GM19240 (cell line): ENCODE data around the gene VWF.

Experiments used
- DNase-seq: peaks from one replicate; pipeline ENCODE4 v3.0.0; 2011; ENCODE audit warnings: low spot score; ENCODE audit not compliant: insufficient read length

Gene VWF

DNA sequence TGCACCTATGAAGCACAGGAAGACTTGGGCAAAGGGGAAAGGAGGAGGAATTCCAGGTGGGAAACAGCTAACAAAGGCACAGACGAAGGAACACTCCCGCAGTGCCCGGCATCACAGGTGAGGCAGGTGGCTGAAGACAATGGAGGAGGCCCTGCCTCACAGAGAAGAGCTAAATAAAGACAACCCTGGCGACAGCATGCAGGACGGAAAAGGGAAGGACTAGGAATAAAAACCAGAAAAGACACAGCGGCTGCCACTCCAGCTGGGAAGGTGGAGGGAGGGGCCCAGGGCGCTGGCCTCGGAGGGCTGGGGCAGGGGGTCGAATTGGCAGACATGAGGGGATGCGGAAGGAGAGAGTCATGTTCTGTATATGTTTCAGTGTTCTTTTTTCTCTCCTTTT, 136.4 kb downstream of the VWF start:
- DNase-seq = no peak

DNA sequence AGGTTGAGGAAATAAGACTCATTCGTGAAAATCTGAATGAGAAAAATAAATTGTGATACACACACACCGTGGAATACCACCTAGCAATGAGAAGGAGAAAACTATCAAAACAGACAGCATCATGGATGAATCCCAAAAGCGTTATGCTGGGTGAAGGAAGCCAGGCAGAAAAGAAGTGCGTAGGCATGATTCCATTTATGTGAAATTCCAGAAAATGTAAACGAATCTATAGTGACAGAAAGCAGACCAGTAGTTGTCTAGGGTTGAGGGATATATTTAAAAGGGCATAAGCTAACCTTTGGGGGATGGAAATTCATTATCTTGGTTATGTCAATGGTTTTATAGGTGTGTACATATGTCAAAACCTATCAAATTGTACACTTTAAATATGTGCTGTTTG, 136.9 kb downstream of the VWF start:
- no peak for DNase-seq

DNA sequence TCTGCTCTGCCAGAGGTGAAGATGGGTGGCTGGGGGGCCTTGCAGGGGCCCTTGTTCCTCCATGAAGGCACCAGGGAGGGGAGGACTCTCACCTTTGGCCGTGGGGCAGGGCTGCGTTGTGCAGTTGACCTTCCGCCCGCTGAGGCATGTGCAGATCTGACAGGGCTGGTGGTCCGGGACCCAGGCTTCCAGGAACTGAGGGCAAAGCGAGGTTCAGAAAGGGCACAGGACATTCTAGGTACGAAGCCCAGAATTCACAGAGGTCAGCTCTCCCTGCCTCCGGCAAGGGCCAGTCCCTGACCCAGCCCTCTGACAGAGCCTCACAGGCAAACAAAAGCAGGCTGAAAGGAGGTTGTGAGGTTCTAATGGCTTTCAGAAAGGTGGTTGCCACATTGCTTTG, 139.0 kb downstream of the VWF start:
- no peak for DNase-seq

DNA sequence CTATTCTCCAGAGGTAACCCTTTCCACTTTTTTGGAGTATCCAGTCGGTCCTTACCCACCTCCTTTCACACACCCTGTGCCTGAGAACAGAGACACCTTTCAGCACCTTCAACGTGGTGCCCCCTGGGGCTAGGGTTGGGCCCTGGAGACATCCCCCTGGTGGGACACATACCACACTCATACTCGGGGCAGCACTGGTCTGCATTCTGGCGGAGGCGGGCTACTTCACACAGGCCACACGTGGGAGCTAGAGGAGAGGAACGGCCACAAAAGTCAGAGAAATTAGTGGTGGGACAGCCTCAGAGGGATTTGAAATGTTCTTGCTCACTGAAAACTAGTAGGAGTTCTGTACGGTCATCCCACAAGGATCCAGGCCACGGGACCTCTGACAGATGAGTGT, 139.6 kb downstream of the VWF start:
- DNase-seq = no peak

- DNase-seq = no peak
These were observed 142.4 kb downstream of the VWF start for GRCh38 chr12:5982106-5982505.

DNA sequence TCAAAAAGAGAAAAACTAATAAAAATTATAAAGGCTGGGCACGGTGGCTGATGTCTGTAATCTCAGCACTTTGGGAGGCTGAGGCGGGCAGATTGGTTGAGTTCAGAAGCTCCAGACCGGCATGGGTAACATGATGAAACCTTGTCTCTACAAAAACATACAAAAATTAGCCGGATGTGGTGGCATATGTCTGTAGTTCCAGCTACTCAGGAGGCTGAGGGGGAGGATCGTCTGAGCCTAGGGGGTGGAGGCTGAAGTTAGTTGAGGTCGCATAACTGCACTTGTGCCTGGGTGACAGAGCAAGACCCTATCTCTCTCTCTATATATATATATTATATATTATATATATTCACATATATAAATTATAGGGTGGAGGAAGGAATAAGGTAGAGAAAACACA, 146.9 kb downstream of the VWF start:
- DNase-seq = no peak

DNA sequence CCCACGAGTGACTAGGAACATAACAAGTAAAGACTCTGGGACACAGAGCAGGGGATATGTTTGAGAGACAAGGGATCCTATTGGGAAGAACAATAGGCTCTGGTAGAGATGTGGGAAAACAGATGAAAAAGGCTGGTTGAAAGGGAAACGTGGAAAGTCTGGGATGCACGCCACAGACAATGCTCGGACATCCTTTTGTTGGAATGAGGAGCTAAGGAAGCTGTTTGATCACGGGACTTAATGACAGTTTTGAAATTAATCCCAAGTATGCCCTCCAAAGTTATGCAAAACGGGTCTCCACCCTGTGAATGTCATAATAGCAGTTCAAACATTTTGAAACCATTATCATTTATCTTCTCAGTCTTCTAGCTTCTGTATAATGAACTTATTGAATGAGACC, 147.8 kb downstream of the VWF start:
- DNase-seq = no peak

DNA sequence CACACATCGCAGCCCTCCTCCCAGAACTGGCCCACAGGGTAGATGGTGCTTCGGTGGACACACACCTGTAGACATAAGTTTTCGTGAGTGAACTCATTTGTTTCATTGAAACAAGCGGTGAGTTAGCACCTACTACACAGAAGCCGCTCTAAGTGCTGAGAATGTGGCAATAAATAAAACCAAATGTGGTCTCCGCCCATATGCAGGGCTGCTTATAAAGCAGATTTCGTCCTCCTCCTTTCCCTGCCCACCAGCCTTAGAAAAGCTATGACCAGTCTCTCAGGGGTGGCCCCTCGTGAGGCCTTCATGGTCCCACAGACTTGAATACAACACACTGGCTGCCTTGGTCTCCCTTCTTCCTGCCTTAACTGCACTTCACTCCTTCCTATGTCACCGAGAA, 148.3 kb downstream of the VWF start:
- no peak for DNase-seq

DNA sequence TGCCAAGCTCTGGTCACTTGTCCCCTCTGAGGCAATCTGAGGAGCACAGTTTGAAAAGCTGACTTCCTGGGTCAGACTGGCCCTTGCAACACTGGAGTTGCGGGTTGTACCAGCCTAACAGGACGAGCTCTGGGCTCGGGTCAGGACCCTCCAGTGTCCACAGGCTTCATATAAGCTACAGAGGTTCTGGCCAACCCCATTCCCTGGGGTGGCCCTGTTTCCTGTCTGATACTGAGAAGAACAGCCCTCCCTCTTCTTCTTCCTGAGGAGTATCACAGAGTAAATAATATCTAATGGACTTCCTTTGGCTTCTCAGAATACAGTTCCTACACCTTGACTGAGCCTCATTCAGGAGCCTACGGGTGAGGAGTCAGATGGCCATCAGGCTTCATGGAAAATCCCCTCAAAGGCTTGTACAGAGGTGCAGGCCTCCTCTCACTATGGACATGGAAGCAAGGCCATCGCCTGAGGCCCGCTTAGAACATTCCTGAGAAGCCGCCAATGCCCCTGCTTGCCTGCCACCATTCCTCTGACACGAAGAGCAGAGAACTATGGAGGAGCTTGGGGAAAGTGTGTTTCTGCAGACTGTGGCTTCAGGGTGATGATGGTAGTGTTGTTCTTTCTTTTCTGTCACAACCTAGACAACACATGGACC, 150.9 kb downstream of the VWF start:
- no peak for DNase-seq

DNA sequence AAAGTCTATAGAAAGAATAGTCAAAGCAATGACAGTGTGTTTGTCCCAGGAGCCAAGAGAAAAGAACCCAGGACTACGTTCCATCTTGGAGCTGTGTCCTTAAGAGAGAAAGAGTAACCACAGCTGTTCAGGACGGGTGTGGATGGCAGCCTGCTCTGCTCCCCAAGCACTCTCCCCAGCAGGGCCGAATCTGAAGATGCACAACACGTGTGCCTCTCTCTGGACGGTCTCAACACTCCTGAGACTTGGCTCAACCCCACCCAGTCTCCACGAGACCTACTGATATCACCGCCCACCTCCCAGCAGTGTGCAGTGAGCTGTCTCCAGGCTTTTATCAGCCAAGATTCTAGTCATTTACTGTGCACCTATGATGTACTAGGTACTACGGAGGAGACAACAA, 152.1 kb downstream of the VWF start:
- no peak for DNase-seq

DNA sequence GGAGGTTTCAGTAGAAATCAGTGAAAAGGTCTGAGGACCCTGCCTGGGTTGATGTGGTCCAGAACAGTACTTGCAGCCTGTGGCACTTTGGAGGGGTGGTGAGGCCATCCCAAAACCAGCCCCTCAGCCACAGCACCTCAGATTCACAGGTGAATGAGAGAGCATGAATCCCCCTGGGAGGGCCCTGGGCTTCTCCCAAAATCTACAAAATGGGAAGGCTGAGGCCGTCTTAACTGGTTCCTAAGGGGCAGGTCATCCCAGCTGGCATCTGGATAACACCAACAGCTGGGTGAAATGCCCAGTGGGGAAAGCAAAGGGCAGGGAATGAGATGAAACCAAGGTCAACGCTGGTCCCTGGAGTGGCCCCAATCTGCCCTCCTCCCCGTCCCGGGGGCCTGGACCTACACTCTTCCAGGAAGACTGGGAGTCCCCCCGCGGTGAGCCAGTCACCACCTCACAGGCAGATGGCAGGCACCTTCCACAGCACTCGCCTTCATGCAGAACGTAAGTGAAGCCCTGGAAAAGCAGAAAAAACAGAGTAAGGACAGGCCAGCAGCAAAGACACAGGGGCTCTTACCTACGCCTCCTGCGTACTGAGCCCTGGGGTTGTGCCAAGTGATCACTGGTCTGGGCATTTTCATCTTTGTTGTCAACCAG, 153.1 kb downstream of the VWF start:
- no peak for DNase-seq

DNA sequence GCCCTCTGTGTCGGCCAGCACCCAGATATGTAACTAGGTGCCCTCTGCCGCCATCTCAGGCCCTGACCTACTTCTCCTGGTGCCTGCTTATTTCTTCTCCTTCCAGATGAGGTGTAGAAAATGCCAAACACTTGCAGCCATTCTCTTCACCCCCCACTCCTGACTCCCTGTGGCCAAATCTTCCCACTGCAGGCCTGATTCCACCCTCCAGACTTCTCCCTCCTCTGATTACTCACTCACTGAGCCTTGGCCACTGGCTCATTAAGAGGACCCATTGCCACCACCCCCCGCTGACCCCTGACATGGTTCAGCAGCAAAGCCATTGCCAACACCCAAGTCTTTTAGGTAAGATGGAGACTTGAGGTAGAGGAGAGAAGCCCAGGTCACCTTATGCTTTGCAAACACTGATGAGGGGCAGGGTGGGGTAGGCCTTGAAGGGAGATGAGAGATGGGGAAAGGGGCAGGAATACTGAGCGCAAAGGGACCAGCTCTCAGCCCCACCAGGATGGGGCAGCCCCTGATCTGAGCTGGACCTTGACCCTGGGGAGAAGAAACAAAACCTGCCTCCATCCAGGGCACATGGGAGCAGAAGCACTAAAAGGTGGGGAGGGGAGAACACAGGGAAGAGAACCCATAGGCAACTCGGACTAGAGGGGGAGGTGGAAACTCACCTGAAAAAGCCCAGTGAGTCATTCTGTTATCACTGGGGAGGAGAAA, 154.3 kb downstream of the VWF start:
- no peak for DNase-seq

DNA sequence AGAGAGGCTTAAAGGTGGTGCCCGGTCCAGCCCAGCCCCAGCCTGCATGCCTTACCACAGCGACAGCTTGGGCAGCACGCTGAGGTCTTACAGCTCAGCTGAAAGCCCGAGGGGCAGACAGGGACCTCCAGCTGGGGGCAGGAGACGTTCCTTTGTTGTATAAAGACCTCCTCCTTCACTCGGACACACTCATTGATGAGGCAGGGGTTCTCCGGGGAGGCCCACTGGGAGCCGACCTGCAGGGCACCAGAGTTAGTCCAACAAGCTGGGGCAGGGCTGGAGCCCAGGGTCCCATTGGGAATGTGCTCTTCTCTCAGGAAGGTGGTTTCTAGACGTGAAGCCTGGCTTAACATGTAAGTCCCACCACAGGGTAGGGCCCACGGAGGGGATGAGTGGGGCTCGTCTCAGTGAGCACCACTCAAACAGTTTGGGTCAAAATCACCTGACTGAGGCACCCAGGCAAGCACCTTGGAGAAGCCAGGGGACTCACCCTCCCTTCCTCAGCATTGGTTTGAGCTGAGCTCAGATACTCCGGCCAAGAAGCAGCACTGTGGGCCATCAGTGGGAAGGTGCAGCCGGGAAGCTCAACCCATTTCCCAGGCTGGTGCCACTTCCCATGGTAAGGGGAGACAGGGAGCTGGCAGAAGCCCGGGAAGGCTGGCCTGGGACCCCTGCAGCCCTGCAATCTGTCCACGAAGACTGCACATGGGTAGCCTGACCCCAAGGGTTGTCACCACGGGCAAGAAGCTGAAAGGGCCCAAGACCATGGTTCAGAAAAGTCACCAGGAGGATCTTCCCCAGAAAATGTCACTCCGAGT, 155.1 kb downstream of the VWF start:
- DNase-seq = no peak

DNA sequence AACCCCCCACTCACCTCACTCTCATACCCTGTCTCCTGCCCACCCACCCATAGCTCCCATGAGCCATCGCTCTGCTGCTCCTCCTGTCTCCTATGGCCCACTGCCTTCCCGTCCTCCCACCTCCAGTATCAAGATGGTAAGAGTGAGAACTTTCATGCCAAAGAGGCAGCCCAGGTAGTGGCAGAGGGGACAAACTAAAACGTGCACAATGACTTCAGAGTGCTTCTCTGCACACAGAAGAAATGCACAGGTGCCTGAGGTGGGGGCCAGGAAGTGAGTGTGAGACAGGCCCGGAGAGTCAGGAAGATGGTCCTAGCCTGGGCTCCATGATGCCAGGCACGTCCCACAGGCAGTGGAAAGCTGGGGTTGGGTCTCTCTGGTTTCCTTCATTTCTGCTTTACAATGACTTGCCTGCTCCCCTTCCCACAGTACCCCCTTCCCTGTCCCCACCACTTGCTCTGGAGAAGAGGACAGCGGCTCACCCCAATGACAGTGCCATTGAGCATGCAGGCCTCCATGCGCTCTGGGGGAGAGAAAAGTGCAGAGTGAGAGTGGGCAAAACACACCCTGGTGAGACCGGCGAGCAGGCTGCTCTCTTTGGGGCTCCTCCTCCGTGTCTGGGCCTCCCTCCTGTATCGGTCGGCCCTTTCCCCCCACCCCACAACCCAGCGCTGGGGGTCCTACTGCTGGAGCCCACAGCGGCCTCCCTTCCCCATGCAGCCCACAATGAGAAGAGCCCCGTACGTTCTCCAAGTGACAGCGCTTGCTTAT, 156.6 kb downstream of the VWF start:
- no peak for DNase-seq

DNA sequence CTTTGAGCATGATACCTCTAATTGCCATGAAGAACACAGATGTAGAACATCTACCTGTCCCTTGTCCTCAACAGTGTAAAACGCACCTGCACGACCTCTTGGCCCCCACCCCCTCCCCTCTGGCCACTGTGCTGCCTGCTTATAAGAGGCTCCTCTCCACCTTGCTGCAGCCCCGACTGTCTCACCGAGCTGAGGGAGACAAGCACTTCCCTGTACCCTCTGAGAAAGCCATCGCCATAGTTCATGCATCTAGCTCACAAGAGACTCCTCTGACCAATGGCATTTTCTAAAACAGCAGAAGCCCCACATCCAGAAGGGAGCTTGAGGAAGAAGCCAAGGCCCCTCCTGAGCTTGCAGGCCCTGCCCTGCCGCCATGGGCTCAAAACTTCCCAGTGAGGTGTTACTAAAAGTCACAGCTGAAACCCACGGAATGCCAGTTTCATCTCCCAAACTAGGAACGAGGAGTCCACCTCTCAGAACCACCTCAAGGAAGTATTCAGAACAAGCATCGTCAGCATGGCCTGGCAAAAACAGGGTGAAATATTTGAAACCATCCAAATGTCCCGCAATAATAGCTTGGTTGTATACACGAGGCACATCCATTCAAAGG, 157.9 kb downstream of the VWF start:
- no peak for DNase-seq

DNA sequence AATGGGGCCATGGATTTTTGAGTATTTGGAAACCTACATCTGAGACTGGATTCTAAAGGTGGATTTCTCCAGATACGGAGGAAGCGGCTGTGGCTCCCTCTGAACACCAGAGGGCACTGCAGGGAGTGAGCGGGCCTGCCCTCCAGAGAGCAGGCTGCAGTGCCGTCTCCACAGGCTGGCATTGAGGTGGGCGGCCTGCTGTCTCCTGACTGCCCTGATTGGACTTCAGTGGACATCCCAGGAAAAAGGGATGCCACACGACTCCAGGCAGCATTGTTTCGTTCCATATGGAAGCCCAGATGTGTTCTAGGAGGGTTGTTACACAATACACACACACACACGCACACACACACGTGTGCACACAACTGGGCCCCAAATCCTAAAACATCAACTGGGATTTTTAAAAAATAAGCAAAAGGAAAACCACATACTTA, 158.5 kb downstream of the VWF start:
- peak; percentile 32 for DNase-seq

GRCh38 chr12:5964913-5965900, 159.3 kb downstream of the VWF start:
- DNase-seq = no peak

- DNase-seq = no peak
These were observed 161.0 kb downstream of the VWF start for GRCh38 chr12:5963515-5963914.

DNA sequence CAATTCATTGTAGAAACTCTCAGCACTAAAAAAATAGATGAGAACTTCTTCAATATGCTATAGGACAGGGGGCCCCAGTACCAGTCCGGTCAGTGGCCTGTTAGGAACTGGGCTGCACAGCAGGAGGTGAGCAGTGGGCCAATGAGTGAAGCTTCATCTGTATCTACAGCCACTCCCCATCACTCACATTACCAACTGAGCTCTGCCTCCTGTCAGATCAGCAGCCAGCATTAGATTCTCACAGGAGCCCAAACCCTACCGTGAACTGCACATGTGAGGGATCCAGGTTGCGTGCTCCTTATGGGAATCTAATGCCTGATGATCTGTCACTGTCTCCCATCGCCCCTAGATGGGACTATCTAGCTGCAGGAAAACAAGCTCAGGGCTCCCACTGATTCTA, 163.7 kb downstream of the VWF start:
- DNase-seq = no peak

- DNase-seq = no peak
These were observed 167.5 kb downstream of the VWF start for GRCh38 chr12:5956987-5957386.
